Neutrophil (primary cell): ENCODE results near the gene CBARP.

Experiments used
- H3K27ac ChIP-seq: fragments of 200-600 bp; sonication (generic); 2 replicates; pipeline ENCODE4 v1.5.1; 2016; ENCODE audit warnings: mild to moderate bottlenecking, moderate library complexity
- H3K27me3 ChIP-seq: fragments of 200-600 bp; sonication (generic); 2 replicates; pipeline ENCODE4 v1.6.0; 2016; ENCODE audit warnings: mild to moderate bottlenecking
- H3K36me3 ChIP-seq: fragments of 200-600 bp; sonication (generic); 2 replicates; pipeline ENCODE4 v1.5.1; 2017
- H3K4me1 ChIP-seq, 2 experiments: fragments of 200-600 bp in 1 of 2; sonication (generic) in 1 of 2; 1 replicate in 1 of 2; 2 replicates in 1 of 2; pipeline versions ENCODE4 v1.5.1 to v1.6.1; 2013 to 2016; ENCODE audit warnings: low read depth in 1 of 2, low read length in 1 of 2, mild to moderate bottlenecking in 1 of 2, moderate library complexity in 1 of 2; ENCODE audit not compliant: control insufficient read depth in 1 of 2, insufficient read depth in 1 of 2
- H3K4me3 ChIP-seq, 2 experiments: fragments of 200-600 bp in 1 of 2; sonication (generic) in 1 of 2; 1 replicate in 1 of 2; 2 replicates in 1 of 2; pipeline ENCODE4 v1.5.1; 2013 to 2016; ENCODE audit warnings: low read depth in 1 of 2, low read length in 1 of 2, mild to moderate bottlenecking in 1 of 2, moderate library complexity in 1 of 2
- H3K9me3 ChIP-seq: fragments of 200-600 bp; sonication (generic); 2 replicates; pipeline ENCODE4 v1.5.1; 2016
- CTCF ChIP-seq: fragments of 200-600 bp; sonication (generic); IDR thresholded peaks from 2 replicates; pipeline ENCODE4 v1.5.1; 2016; ENCODE audit warnings: antibody characterized with exemption

The CBARP gene

GRCh38 chr19:1228161-1228957 is 9.4 kb downstream of the CBARP start:
- H3K9me3 ChIP-seq, result no peaks in the 10 kb centered on the region
- peaks cover 49% of the 10 kb centered on the region for H3K36me3 ChIP-seq
- TF ChIP-seq CTCF, result no peak
- no peak overlapping the region for H3K27ac ChIP-seq
- no peak overlapping the region for H3K4me3 ChIP-seq
- peaks cover 10% of the 10 kb centered on the region for H3K27me3 ChIP-seq
- H3K4me1 ChIP-seq, result no peaks in the 10 kb centered on the region

- Histone ChIP-seq H3K4me1 (no peaks in the 10 kb centered on the region), H3K27ac (no peak overlapping the region), H3K27me3 (peaks cover 2% of the 10 kb centered on the region), H3K4me3 (no peak overlapping the region), H3K36me3 (peaks cover 57% of the 10 kb centered on the region), H3K9me3 (no peaks in the 10 kb centered on the region)
- TF ChIP-seq CTCF, result no peak
Measured at GRCh38 chr19:1227304-1228054, 10.3 kb downstream of the CBARP start.

- no peak for TF ChIP-seq CTCF
- H3K27me3 ChIP-seq, result no peaks in the 10 kb centered on the region
- no peaks in the 10 kb centered on the region for H3K9me3 ChIP-seq
- peaks cover 65% of the 10 kb centered on the region for H3K36me3 ChIP-seq
- no peak overlapping the region for H3K4me3 ChIP-seq
- no peaks in the 10 kb centered on the region for H3K4me1 ChIP-seq
- H3K27ac ChIP-seq, result no peak overlapping the region
Measured at GRCh38 chr19:1226522-1227303, 11.1 kb downstream of the CBARP start.

- Histone ChIP-seq H3K4me3 (no peak overlapping the region), H3K9me3 (no peaks in the 10 kb centered on the region), H3K4me1 (no peaks in the 10 kb centered on the region), H3K36me3 (peaks cover 71% of the 10 kb centered on the region), H3K27me3 (no peaks in the 10 kb centered on the region), H3K27ac (no peak overlapping the region)
- no peak for TF ChIP-seq CTCF
Measured at GRCh38 chr19:1226227-1226518, 11.6 kb downstream of the CBARP start.

- Histone ChIP-seq H3K36me3 (peaks cover 76% of the 10 kb centered on the region), H3K27ac (no peak overlapping the region), H3K4me3 (no peak overlapping the region), H3K27me3 (no peaks in the 10 kb centered on the region), H3K4me1 (no peaks in the 10 kb centered on the region), H3K9me3 (no peaks in the 10 kb centered on the region)
- no peak for TF ChIP-seq CTCF
Measured at GRCh38 chr19:1225440-1226226, 12.2 kb downstream of the CBARP start.
